ENCODE measurements around the gene SLC25A45. TPM values are rescaled to one million over a fixed set of nuclear protein-coding genes. Genes with fewer than 3 reads are reported as not detected.

The SLC25A45 gene
- polyA plus RNA-seq, 12 donors: 4.2 to 13.5 (median 7.0) TPM; not detected in 1

Other genes starting within 250 kb of the SLC25A45 start
- gene SYVN1, start 248.1 kb downstream of the SLC25A45 start, polyA plus RNA-seq (ENCODE audit: insufficient read length in 12 of 12): 10 to 100 TPM in 11 of 12 donors, not detected in 1; 36.7 to 53.3 (median 45.5) TPM
- under 1 TPM in 1 of 12 donors, not detected in 11; 0.17 TPM for gene SPDYC, start 212.4 kb downstream of the SLC25A45 start, polyA plus RNA-seq (ENCODE audit: insufficient read length in 12 of 12)
- gene CAPN1, start 200.7 kb downstream of the SLC25A45 start, polyA plus RNA-seq (ENCODE audit: insufficient read length in 12 of 12): 100 to 1,000 TPM in 2 of 12 donors, 10 to 100 TPM in 9, not detected in 1; 64.7 to 140 (median 73.6) TPM
- 10 to 100 TPM in 11 of 12 donors, not detected in 1; 30.7 to 52.6 (median 39.3) TPM for gene POLA2, start 120.7 kb downstream of the SLC25A45 start, polyA plus RNA-seq (ENCODE audit: insufficient read length in 12 of 12)
- gene CDC42EP2, start 67.8 kb downstream of the SLC25A45 start, polyA plus RNA-seq (ENCODE audit: insufficient read length in 12 of 12): 10 to 100 TPM in 11 of 12 donors, not detected in 1; 19.6 to 38.6 (median 27.5) TPM
- gene DPF2, start 48.8 kb downstream of the SLC25A45 start, polyA plus RNA-seq (ENCODE audit: insufficient read length in 12 of 12): 10 to 100 TPM in 11 of 12 donors, not detected in 1; 40.1 to 70.2 (median 51.2) TPM
- gene TIGD3, start 27.9 kb downstream of the SLC25A45 start, polyA plus RNA-seq (ENCODE audit: insufficient read length in 12 of 12): under 1 TPM in 9 of 12 donors, not detected in 3; 0.11 to 0.30 (median 0.24) TPM
- 10 to 100 TPM in 5 of 12 donors, 1 to 10 TPM in 6, not detected in 1; 7.2 to 18.0 (median 9.8) TPM for gene FRMD8, start 4.0 kb upstream of the SLC25A45 start, polyA plus RNA-seq (ENCODE audit: insufficient read length in 12 of 12)
- gene NEAT1, start 40.2 kb upstream of the SLC25A45 start, polyA plus RNA-seq (ENCODE audit: insufficient read length in 12 of 12): 100 to 1,000 TPM in 5 of 12 donors, 10 to 100 TPM in 7; 34.5 to 182 (median 65.4) TPM
- gene MALAT1, start 116.4 kb upstream of the SLC25A45 start, polyA plus RNA-seq (ENCODE audit: insufficient read length in 12 of 12): 100 to 1,000 TPM; 102 to 554 (median 247) TPM
- gene SCYL1, start 142.4 kb upstream of the SLC25A45 start, polyA plus RNA-seq (ENCODE audit: insufficient read length in 12 of 12): 10 to 100 TPM in 11 of 12 donors, not detected in 1; 34.0 to 60.9 (median 40.9) TPM
- 100 to 1,000 TPM in 9 of 12 donors, 10 to 100 TPM in 2, not detected in 1; 95.8 to 250 (median 124) TPM for gene LTBP3, start 175.7 kb upstream of the SLC25A45 start, polyA plus RNA-seq (ENCODE audit: insufficient read length in 12 of 12)
- gene ZNRD2, start 187.8 kb upstream of the SLC25A45 start, polyA plus RNA-seq (ENCODE audit: insufficient read length in 12 of 12): 10 to 100 TPM in 11 of 12 donors, not detected in 1; 44.9 to 82.2 (median 57.8) TPM
- 10 to 100 TPM in 11 of 12 donors, not detected in 1; 22.5 to 55.2 (median 29.4) TPM for gene FAM89B, start 189.9 kb upstream of the SLC25A45 start, polyA plus RNA-seq (ENCODE audit: insufficient read length in 12 of 12)
- gene EHBP1L1, start 193.4 kb upstream of the SLC25A45 start, polyA plus RNA-seq (ENCODE audit: insufficient read length in 12 of 12): 100 to 1,000 TPM; 153 to 369 (median 276) TPM
- 1 to 10 TPM in 5 of 12 donors, under 1 TPM in 5, not detected in 2; 0.27 to 1.8 (median 0.99) TPM for gene KCNK7, start 213.2 kb upstream of the SLC25A45 start, polyA plus RNA-seq (ENCODE audit: insufficient read length in 12 of 12)
- 10 to 100 TPM in 11 of 12 donors, not detected in 1; 22.6 to 58.3 (median 27.6) TPM for gene MAP3K11, start 231.6 kb upstream of the SLC25A45 start, polyA plus RNA-seq (ENCODE audit: insufficient read length in 12 of 12)
- 100 to 1,000 TPM in 1 of 12 donors, 10 to 100 TPM in 10, 1 to 10 TPM in 1; 9.8 to 155 (median 15.6) TPM for gene PCNX3, start 233.1 kb upstream of the SLC25A45 start, polyA plus RNA-seq (ENCODE audit: insufficient read length in 12 of 12)

Measured in muscle of arm (tissue), 12 donors.